Measurements from ENCODE around the gene LSM7.

DNA sequence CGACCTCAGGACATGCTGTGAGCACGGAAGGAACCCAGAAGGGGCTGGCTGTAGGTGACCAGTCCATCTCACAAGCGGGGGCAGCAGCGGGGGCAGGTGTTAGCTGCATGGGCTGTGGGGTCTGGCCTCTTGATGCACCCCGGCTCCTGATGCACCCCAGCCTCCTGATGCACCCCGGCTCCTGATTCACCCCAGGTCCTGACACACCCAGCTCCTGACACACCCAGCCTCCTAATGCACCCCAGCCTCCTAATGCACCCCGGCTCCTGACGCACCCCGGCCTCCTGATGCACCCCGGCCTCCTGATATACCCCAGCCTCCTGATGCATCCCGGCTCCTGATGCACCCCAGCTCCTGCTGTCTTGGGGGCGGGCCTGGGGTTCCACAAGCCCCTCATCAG lies 7.4 kb downstream of the LSM7 start:
- TF ChIP-seq YY1 (IDR thresholded peaks at IDR 0.05; ENCODE audit: insufficient read depth, insufficient read length) (no peak), ZNF274 (IDR thresholded peaks at IDR 0.05; ENCODE audit: low read depth, low read length) (no peak), SUZ12 (IDR thresholded peaks at IDR 0.05; ENCODE audit: extremely low read depth, insufficient read depth, insufficient read length) (no peak)

Data from NT2/D1 (cell line).